A549 (cell line): Measurements from ENCODE around the gene SLC1A3.

ENCODE experiments used
- EHMT2 ChIP-seq: fragments of 200-600 bp; sonication (generic); IDR thresholded peaks from 2 replicates; pipeline ENCODE4 v1.6.1; 2016; ENCODE audit warnings: antibody characterized with exemption, low read depth, mild to moderate bottlenecking, moderate library complexity
- ESRRA ChIP-seq: fragments of 150-350 bp; IDR thresholded peaks from 2 replicates; pipeline ENCODE4 v1.6.1; 2014; ENCODE audit warnings: mild to moderate bottlenecking, low read length, borderline replicate concordance
- JUNB ChIP-seq: fragments of >200 bp; sonication (Bioruptor Twin); formaldehyde crosslinking; IDR thresholded peaks from 2 replicates; pipeline ENCODE4 v1.6.1; 2016
- POLR2A ChIP-seq: IDR thresholded peaks from 2 replicates; pipeline ENCODE4 v1.6.1; 2012; ENCODE audit warnings: mild to moderate bottlenecking, low read length
- RFX5 ChIP-seq: fragments of 450-650 bp; IDR thresholded peaks from 2 replicates; pipeline ENCODE4 v1.7.1; 2014; ENCODE audit warnings: antibody characterized with exemption, mild to moderate bottlenecking, moderate library complexity
- TF ChIP-seq, protein P1 (sequence below): fragments of >200 bp; sonication (Bioruptor Twin); formaldehyde crosslinking; IDR thresholded peaks from 3 replicates; pipeline ENCODE4 v1.5.1; 2016
- TF ChIP-seq, protein P2 (sequence below): IDR thresholded peaks from 2 replicates; pipeline ENCODE4 v1.6.1; 2012

DNA sequence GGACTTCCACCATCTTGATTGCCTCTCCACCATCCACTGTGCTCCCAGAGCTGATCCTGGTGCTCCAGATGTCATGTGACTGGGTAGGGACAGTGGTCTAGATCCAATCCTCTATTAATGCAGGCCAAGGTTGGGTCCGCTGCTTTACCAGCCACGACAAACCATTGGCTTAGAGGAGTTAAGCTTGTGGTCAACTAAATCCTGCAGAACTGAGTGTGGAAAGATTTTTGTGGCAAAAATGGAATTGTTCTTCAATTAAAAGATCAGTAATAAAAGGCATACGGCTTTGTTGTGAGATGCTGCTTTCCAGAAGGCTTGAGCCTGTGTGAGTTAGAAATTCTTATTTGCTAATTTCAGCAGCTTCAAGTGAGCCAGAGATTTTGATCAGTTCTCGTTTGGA is 30.7 kb downstream of the SLC1A3 start:
- TF ChIP-seq, protein P1, sequence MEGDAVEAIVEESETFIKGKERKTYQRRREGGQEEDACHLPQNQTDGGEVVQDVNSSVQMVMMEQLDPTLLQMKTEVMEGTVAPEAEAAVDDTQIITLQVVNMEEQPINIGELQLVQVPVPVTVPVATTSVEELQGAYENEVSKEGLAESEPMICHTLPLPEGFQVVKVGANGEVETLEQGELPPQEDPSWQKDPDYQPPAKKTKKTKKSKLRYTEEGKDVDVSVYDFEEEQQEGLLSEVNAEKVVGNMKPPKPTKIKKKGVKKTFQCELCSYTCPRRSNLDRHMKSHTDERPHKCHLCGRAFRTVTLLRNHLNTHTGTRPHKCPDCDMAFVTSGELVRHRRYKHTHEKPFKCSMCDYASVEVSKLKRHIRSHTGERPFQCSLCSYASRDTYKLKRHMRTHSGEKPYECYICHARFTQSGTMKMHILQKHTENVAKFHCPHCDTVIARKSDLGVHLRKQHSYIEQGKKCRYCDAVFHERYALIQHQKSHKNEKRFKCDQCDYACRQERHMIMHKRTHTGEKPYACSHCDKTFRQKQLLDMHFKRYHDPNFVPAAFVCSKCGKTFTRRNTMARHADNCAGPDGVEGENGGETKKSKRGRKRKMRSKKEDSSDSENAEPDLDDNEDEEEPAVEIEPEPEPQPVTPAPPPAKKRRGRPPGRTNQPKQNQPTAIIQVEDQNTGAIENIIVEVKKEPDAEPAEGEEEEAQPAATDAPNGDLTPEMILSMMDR: no peak
- TF ChIP-seq EHMT2 (no peak), RFX5 (no peak), ESRRA (no peak), JUNB (no peak), POLR2A (no peak)
- TF ChIP-seq, protein P2, sequence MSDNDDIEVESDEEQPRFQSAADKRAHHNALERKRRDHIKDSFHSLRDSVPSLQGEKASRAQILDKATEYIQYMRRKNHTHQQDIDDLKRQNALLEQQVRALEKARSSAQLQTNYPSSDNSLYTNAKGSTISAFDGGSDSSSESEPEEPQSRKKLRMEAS: no peak
